ENCODE data around the gene TOMM7. TPM values are rescaled to one million over a fixed set of nuclear protein-coding genes. Genes with fewer than 3 reads are reported as not detected.
"Not testable (repeated sequence)": the region's sequence is repeated elsewhere in the genome, so short reads cannot be mapped to it uniquely, and the experiment has no call there.

Gene TOMM7
- polyA plus RNA-seq, 2 of the 4 experiments (the other 2 are of a cell fraction), result 526 to 685 TPM

DNA sequence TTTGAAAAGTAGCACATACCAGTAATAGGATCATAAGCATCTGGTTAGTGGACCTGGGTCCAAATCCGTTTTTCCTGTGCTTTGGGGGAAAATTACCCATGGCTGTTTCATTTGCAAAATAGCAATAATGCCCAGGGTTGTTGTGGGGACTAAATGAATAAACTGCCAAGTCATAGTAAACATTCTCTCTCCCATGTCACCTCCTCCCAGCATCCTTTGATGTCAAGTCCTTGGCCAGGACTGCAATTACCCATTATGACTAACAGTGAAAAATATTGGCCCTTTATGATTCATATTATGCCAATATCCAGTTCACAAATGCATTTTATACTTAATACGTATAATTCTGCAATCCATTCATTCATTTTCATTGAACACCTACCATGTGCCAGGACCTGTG is 23.0 kb downstream of the TOMM7 start:
- peak; percentile 57 for TF ChIP-seq MAFK (IDR thresholded peaks at IDR 0.05; ENCODE audit: partially characterized antibody)
- TF ChIP-seq, protein P1, sequence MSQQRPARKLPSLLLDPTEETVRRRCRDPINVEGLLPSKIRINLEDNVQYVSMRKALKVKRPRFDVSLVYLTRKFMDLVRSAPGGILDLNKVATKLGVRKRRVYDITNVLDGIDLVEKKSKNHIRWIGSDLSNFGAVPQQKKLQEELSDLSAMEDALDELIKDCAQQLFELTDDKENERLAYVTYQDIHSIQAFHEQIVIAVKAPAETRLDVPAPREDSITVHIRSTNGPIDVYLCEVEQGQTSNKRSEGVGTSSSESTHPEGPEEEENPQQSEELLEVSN (IDR thresholded peaks at IDR 0.05; ENCODE audit: borderline replicate concordance, low read depth), result no peak
- ChIA-PET POLR2A (no interaction called here), CTCF (interaction anchor here (0.6 to 1.5 kb wide), 3 partner anchors 8 to 54 kb away, joined by 3 to 4 read pairs (median 3); no protein-coding TSS in a partner anchor)
- 43% methylated on average over 2 of the region's 2 CpGs for WGBS (ENCODE audit: missing lambda C conversion rate)
- Histone ChIP-seq H3K4me1 (peaks cover 7% of the 10 kb centered on the region), H3K9me3 (no peaks in the 10 kb centered on the region), H3K4me3 (no peak overlapping the region), H3K4me2 (no peak overlapping the region), H3K27ac (peak overlapping the region in 1 of 2 experiments; percentile 40; a peak in 1 of 6 replicates)
- FAIRE-seq, result no peak
- DNase-seq (ENCODE audit: low read depth in 1 of 2, low spot score in 1 of 2), result peak in 1 of 2 experiments; percentile 26
- no peak for ATAC-seq

DNA sequence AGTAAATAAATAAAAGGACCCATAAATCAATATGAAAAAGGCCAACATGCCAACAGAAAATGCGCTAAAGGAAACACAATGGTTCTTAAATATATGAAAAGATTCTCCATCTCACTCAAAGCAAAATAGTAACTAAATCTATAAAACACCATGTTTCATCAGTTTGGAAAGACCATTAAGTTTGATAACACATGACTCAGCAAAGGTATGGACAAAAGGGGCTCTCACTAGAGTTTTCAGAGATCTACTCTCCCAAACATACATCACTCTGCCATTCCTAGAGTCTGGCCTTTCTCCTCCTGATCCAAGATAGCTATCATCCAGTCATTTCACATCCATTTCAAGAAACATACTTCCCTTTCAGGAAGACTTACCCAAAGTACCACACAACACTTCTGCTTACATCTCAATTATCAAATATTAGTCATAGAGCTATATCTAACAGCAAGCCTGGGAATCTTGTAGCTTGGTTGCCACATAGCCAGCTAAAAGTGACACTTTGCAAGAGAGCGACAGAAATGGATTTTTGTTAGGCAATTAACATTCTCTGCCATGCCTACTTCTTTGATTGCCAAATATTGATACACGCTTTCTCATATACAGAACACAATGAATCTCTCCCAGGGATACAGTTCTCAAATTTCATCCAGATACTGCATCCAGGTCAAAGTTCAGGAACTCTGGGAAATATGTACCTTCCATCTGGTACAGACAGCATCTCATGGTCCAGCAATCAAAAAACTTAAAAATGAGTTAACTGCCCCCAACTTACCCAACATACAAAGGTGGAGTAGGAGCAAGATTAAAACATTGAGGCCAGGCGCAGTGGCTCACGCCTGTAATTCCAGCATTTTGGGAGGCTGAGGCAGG is 28.8 kb downstream of the TOMM7 start:
- ChIA-PET CTCF (interaction anchor here (0.9 to 1.5 kb wide), 6 partner anchors 9 to 67 kb away, joined by 3 to 5 read pairs (median 4); partner anchors contain the start of gene IL6), POLR2A (no interaction called here)
- H3K9me3 ChIP-seq, result no peaks in the 10 kb centered on the region
- DNase-seq (ENCODE audit: low read depth in 1 of 2, low spot score in 1 of 2), result no peak
- ATAC-seq, result no peak
- no peak for FAIRE-seq
- no peak overlapping the region for H3K4me3 ChIP-seq
- TF ChIP-seq TFCP2L1 (CRISPR knock-in tag; IDR thresholded peaks at IDR 0.05) (no peak), MAFK (IDR thresholded peaks at IDR 0.05; ENCODE audit: partially characterized antibody) (peak; percentile 75)
- H3K4me1 ChIP-seq, result peaks cover 12% of the 10 kb centered on the region
- H3K27ac ChIP-seq, result peak overlapping the region in 1 of 2 experiments; percentile 3; a peak in 1 of 6 replicates
- H3K4me2 ChIP-seq, result no peak overlapping the region
- WGBS (ENCODE audit: missing lambda C conversion rate), result 94% methylated on average over 5 of the region's 5 CpGs

DNA sequence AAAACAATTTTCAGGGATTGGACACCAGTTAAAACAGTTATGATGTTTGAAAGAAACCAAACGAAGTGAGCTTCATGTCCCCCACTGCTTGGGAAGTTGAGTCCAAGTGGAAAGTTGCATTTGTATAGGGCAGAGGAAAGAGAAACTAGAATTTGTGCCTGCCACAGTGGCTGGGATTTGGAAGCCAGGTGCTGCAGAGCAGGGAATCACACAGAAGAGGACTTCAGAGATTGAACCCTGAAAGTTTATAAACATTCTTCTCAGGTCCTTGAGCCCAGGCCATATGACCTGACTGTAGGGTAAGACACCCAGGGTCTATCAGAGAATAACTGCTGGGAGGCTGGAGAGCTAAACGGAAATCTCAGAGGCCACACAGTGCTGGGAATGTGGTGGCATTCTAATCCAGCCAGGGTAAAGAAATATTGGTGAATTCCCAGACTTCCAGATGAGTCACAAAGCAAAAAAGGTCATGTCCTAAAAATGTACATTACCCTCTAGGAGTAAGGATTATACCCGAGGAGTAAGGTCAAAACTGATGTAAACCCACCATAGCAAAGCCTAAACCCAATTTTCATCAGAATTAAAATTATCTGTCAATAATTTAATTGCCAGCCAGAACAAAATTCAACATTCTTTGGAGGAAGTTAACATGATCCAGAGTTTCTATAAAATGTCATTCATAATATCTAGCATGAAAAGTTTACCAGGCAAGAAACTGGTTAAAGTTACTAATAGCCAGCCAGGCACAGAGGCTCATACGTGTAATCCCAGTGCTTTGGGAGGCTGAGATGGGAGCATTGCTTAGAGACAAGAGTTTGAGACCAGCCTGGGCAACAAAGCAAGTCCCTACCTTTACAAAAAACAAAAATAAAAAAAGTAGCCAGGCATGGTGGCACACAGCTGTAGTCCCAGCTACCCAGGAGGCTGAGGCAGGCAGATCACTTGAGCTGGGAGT is 31.2 kb downstream of the TOMM7 start:
- ATAC-seq (peak; percentile 76 to 87; a peak in 5 of 6 replicates), FAIRE-seq (no peak), DNase-seq (ENCODE audit: low read depth in 1 of 2, low spot score in 1 of 2) (peak; percentile 15 to 45)
- H3K4me3 ChIP-seq, result no peak overlapping the region
- no peak for TF ChIP-seq SMC3 (IDR thresholded peaks at IDR 0.05)
- TF ChIP-seq JUNB (IDR thresholded peaks at IDR 0.05), result peak; percentile 18; the same call in 1 of the 2 replicates
- TF ChIP-seq, protein P2, sequence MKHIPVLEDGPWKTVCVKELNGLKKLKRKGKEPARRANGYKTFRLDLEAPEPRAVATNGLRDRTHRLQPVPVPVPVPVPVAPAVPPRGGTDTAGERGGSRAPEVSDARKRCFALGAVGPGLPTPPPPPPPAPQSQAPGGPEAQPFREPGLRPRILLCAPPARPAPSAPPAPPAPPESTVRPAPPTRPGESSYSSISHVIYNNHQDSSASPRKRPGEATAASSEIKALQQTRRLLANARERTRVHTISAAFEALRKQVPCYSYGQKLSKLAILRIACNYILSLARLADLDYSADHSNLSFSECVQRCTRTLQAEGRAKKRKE (CRISPR knock-in tag; IDR thresholded peaks at IDR 0.05; ENCODE audit: low read depth), result no peak
- TF ChIP-seq RCOR1 (IDR thresholded peaks at IDR 0.05; ENCODE audit: low read depth, low read length), result no peak
- 0 out of 2 replicates have a peak, but pooled peaks have one; percentile 17 for TF ChIP-seq HOXB13 (CRISPR knock-in tag; IDR thresholded peaks at IDR 0.05; ENCODE audit: low read depth)
- no peak for TF ChIP-seq FOSL2 (IDR thresholded peaks at IDR 0.05)
- peak; percentile 43; the same call in 1 of the 2 replicates for TF ChIP-seq FOSL2 (CRISPR knock-in tag; IDR thresholded peaks at IDR 0.05)
- TF ChIP-seq MYC (IDR thresholded peaks at IDR 0.05; ENCODE audit: borderline replicate concordance, low read length), result no peak
- TF ChIP-seq HEYL (CRISPR knock-in tag; IDR thresholded peaks at IDR 0.05), result no peak
- TF ChIP-seq EP300 (IDR thresholded peaks at IDR 0.05), result peak in 1 of 2 experiments; percentile 25; a peak in 1 of 5 replicates
- no peak for TF ChIP-seq FOSB (CRISPR knock-in tag; IDR thresholded peaks at IDR 0.05)
- TF ChIP-seq, protein P3, sequence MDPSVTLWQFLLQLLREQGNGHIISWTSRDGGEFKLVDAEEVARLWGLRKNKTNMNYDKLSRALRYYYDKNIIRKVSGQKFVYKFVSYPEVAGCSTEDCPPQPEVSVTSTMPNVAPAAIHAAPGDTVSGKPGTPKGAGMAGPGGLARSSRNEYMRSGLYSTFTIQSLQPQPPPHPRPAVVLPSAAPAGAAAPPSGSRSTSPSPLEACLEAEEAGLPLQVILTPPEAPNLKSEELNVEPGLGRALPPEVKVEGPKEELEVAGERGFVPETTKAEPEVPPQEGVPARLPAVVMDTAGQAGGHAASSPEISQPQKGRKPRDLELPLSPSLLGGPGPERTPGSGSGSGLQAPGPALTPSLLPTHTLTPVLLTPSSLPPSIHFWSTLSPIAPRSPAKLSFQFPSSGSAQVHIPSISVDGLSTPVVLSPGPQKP (IDR thresholded peaks at IDR 0.05; ENCODE audit: low read depth, low read length), result no peak
- peak overlapping the region; percentile 59 to 77; a peak in 5 of 6 replicates for H3K27ac ChIP-seq
- WGBS (ENCODE audit: missing lambda C conversion rate), result 11% methylated on average over 4 of the region's 4 CpGs
- H3K9me3 ChIP-seq, result no peaks in the 10 kb centered on the region
- peak overlapping the region; percentile 62 for H3K4me2 ChIP-seq
- H3K4me1 ChIP-seq, result peaks cover 13% of the 10 kb centered on the region
- ChIA-PET CTCF (interaction anchor here (0.6 to 1.2 kb wide), 2 partner anchors 8 to 13 kb away, joined by 3 read pairs; no protein-coding TSS in a partner anchor), POLR2A (interaction anchor here (0.7 kb wide), 1 partner anchor 58 kb away, joined by 3 read pairs; no protein-coding TSS in a partner anchor)

DNA sequence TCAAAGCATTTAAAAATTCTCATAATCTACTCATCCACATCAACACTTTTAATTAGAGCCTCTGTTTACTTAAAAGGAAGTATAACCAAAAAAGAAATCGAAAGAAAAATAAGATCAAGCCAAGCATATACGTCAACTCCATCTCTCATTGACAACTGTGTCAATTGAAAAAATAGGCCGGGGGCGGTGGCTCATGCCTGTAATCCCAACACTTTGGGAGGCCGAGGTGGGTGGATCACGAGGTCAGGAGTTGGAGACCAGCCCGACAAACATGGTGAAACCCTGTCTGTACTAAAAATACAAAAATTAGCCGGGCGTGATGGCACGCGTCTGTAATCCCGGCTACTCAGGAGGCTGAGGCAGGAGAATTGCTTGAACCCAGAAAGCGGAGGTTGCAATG is 32.0 kb downstream of the TOMM7 start:
- WGBS (ENCODE audit: missing lambda C conversion rate), result 87% methylated on average over 13 of the region's 13 CpGs
- DNase-seq (ENCODE audit: low read depth in 1 of 2, low spot score in 1 of 2); FAIRE-seq; H3K4me3 ChIP-seq; ATAC-seq; H3K9me3 ChIP-seq; POLR2A ChIA-PET; CTCF ChIA-PET: not testable (repeated sequence)
- Histone ChIP-seq H3K4me2 (peak overlapping the region; percentile 62; the same call in 1 of the 3 replicates), H3K27ac (peak overlapping the region in 1 of 2 experiments; percentile 77; a peak in 2 of 6 replicates), H3K4me1 (peaks cover 19% of the 10 kb centered on the region)
